Measurements from ENCODE around the gene DIP2C. TPM values are rescaled to one million over a fixed set of nuclear protein-coding genes. Genes with fewer than 3 reads are reported as not detected.

Gene DIP2C
- total RNA-seq, 1 experiment from 2014 or later = 11.0 TPM

DNA sequence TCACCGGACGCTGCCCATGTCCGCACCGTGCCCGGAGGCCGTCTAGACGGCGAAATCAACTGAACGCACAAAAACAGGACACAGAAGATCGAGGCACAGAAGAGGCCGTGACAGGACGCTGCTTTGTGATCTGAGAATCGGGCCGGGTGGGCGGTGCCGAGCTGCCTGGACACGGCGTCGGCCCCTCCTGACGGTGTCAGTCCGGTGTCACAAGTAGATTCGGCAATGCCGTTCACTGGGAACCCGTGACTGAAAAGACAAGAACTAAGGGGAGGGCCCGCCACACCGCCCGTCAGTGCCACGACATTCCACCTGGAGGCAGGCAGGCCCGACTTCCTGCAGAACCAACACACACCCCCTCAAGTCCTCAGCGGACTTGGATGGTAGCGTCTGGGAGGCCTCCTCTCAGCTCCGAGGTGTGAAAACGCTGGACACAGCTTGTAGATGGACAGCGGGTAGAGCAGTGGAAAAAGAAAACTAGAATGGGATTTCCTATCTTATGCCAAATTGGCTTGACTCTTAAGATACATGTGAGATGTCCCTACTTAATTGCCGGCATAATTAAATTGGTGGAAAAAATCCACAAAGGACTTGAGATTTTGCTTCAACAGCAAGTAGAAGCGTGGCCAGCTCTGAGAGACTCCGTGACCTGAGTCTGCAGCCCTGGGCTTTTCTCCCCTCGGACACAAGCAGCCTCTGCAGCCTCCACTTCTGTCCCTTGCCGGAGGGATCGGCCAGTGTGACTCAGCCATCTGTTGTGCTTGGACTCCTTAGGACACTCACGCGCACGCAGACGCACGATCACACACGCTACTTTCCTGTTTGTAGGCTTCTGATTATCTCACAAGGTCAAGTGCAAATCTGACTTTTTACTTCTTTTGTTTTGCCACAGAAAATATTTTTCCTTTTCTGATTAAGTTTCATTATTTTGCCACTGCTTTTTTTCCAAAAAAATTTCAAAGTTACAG, 269.0 kb downstream of the DIP2C start:
- H3K27ac Mint-ChIP-seq (ENCODE audit: unreplicated experiment) = no peak overlapping the region
- BruUV-seq (replicated peaks) = no TSS peak
- TF ChIP-seq, protein P1, sequence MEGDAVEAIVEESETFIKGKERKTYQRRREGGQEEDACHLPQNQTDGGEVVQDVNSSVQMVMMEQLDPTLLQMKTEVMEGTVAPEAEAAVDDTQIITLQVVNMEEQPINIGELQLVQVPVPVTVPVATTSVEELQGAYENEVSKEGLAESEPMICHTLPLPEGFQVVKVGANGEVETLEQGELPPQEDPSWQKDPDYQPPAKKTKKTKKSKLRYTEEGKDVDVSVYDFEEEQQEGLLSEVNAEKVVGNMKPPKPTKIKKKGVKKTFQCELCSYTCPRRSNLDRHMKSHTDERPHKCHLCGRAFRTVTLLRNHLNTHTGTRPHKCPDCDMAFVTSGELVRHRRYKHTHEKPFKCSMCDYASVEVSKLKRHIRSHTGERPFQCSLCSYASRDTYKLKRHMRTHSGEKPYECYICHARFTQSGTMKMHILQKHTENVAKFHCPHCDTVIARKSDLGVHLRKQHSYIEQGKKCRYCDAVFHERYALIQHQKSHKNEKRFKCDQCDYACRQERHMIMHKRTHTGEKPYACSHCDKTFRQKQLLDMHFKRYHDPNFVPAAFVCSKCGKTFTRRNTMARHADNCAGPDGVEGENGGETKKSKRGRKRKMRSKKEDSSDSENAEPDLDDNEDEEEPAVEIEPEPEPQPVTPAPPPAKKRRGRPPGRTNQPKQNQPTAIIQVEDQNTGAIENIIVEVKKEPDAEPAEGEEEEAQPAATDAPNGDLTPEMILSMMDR (IDR thresholded peaks at IDR 0.05; ENCODE audit: unreplicated experiment) = no peak
- H3K4me1 Mint-ChIP-seq (ENCODE audit: low read depth, unreplicated experiment) = no peaks in the 10 kb centered on the region
- no peak overlapping the region for H3K4me3 Mint-ChIP-seq (ENCODE audit: low read depth, unreplicated experiment)
- DNase-seq = no peak
- H3K9me3 Mint-ChIP-seq (ENCODE audit: low read depth, unreplicated experiment) = no peaks in the 10 kb centered on the region
- CTCF ChIA-PET = no interaction called here
- no peaks in the 10 kb centered on the region for H3K27me3 Mint-ChIP-seq (ENCODE audit: unreplicated experiment)
- no peaks in the 10 kb centered on the region for H3K36me3 Mint-ChIP-seq (ENCODE audit: insufficient read depth, unreplicated experiment)
- intact Hi-C loops (cut with micrococcal nuclease; ENCODE audit: unreplicated experiment) = no loop called here

DNA sequence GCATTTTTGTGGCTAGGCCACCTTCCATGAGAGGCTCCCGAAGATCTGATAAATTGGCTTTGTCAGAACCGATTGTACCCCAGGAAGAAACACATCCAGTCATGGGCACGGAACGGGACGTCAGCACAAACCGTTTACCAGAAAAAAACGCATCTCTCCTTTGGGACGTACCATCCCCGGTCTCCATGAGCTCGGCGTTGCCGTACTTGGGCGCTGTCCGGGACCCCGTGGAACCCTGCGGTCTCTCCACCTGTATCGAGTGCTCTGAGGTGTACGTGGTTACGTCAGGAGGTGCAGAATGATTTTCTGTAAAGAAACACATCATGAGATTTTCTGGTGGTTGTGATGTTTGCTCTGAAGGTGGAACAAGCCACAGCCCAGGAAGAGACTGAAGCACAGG, 270.6 kb downstream of the DIP2C start:
- no peaks in the 10 kb centered on the region for H3K9me3 Mint-ChIP-seq (ENCODE audit: low read depth, unreplicated experiment)
- DNase-seq = no peak
- H3K36me3 Mint-ChIP-seq (ENCODE audit: insufficient read depth, unreplicated experiment) = no peaks in the 10 kb centered on the region
- intact Hi-C loops (cut with micrococcal nuclease; ENCODE audit: unreplicated experiment) = no loop called here
- H3K27me3 Mint-ChIP-seq (ENCODE audit: unreplicated experiment) = no peaks in the 10 kb centered on the region
- TF ChIP-seq, protein P1 (IDR thresholded peaks at IDR 0.05; ENCODE audit: unreplicated experiment) = no peak
- BruUV-seq (replicated peaks) = no TSS peak
- no peaks in the 10 kb centered on the region for H3K4me1 Mint-ChIP-seq (ENCODE audit: low read depth, unreplicated experiment)
- CTCF ChIA-PET = no interaction called here
- H3K27ac Mint-ChIP-seq (ENCODE audit: unreplicated experiment) = no peak overlapping the region
- no peak overlapping the region for H3K4me3 Mint-ChIP-seq (ENCODE audit: low read depth, unreplicated experiment)

DNA sequence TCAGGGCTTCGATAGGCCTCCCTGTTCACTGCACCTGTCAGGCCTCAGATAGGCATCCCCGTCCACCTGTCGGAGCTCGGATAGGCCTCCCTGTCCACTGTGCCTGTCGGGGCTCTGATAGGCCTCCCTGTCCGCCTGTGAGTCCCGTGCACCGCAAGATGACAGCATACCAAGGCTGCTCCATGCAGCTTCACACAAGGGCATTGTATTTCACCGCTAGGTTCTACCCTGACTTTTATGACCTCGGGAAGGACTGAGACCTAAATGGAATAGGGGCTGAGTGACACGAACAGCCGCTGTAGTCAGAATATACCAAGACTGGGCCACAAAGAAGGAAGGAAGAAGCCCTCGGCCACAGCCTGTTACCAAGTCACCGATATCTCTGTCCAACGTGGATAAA, 271.2 kb downstream of the DIP2C start:
- CTCF ChIA-PET = interaction anchor here (0.5 kb wide), 1 partner anchor 618 kb away, joined by 4 read pairs; no protein-coding TSS in a partner anchor
- no peak overlapping the region for H3K27ac Mint-ChIP-seq (ENCODE audit: unreplicated experiment)
- H3K36me3 Mint-ChIP-seq (ENCODE audit: insufficient read depth, unreplicated experiment) = no peaks in the 10 kb centered on the region
- H3K9me3 Mint-ChIP-seq (ENCODE audit: low read depth, unreplicated experiment) = no peaks in the 10 kb centered on the region
- no peaks in the 10 kb centered on the region for H3K27me3 Mint-ChIP-seq (ENCODE audit: unreplicated experiment)
- intact Hi-C loops (cut with micrococcal nuclease; ENCODE audit: unreplicated experiment) = no loop called here
- TF ChIP-seq, protein P1 (IDR thresholded peaks at IDR 0.05; ENCODE audit: unreplicated experiment) = no peak
- BruUV-seq (replicated peaks) = no TSS peak
- no peak for DNase-seq
- H3K4me1 Mint-ChIP-seq (ENCODE audit: low read depth, unreplicated experiment) = no peaks in the 10 kb centered on the region
- no peak overlapping the region for H3K4me3 Mint-ChIP-seq (ENCODE audit: low read depth, unreplicated experiment)

DNA sequence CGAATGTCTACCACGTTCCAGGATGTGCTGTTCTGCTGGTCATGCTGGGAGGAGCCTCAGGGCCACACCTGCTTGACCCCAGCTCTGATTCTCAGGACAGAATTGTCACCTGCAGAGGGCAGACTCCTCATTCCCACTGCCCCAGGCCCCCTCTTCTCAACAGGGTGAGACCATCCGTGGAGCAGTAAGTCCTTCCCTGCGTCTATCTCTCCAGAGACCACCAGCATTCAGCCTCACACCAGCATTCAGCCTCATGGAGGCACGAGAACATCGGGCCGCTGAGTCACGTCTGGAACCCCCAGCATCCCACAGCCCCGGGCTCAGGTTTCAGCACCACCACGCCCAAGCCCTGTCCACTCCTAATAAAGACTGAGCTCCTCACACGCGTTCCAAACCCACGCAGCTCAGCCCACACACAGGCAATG, 273.4 kb downstream of the DIP2C start:
- TF ChIP-seq, protein P1 (IDR thresholded peaks at IDR 0.05; ENCODE audit: unreplicated experiment) = no peak
- Mint-ChIP-seq H3K9me3 (ENCODE audit: low read depth, unreplicated experiment) (no peaks in the 10 kb centered on the region), H3K27me3 (ENCODE audit: unreplicated experiment) (no peaks in the 10 kb centered on the region), H3K27ac (ENCODE audit: unreplicated experiment) (no peak overlapping the region), H3K36me3 (ENCODE audit: insufficient read depth, unreplicated experiment) (no peaks in the 10 kb centered on the region), H3K4me3 (ENCODE audit: low read depth, unreplicated experiment) (no peak overlapping the region), H3K4me1 (ENCODE audit: low read depth, unreplicated experiment) (no peaks in the 10 kb centered on the region)
- CTCF ChIA-PET = no interaction called here
- BruUV-seq (replicated peaks) = no TSS peak
- intact Hi-C loops (cut with micrococcal nuclease; ENCODE audit: unreplicated experiment) = no loop called here
- DNase-seq = no peak

Measured in Calu3 (cell line).